Stimulated activated CD4-positive, alpha-beta T cell treated with anti-CD3 and anti-CD28 coated beads, Interleukin-12 subunit alpha, Interleukin-12 subunit beta, amount 100 ng/mL, for 4 hours (primary cell): ENCODE measurements around the gene CDC14B.
"Not testable (repeated sequence)": the region's sequence is repeated elsewhere in the genome, so short reads cannot be mapped to it uniquely, and the experiment has no call there.

ENCODE experiments used
- DNase-seq: peaks from one replicate; pipeline ENCODE4 v3.0.0-alpha.2; 2020

The CDC14B gene

GRCh38 chr9:96582199-96582598, 37.4 kb downstream of the CDC14B start:
- not testable (repeated sequence) for DNase-seq

DNA sequence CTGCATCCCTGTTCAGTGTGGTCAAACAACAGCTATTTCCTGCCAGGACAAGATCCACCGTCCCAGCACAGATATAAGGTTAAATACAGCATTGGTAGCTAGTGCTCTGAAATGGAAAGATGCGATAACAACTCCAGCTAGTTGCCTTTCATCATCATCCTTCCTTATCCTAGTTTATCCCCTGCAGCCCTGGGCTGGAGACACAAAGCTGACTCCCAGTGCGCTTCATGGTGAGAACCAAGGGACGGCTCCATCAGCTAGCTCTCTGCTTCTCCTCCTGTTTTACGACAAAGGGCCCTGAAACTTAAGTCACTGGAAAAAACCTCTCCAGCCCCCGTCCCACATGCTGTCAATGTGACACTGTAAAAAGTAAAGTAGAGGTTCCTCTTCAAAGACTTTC, 37.9 kb downstream of the CDC14B start:
- DNase-seq, result no peak

- DNase-seq, result no peak
Observed at GRCh38 chr9:96581301-96581700, 38.3 kb downstream of the CDC14B start.

GRCh38 chr9:96574931-96575351, 44.7 kb downstream of the CDC14B start:
- DNase-seq, result no peak

DNA sequence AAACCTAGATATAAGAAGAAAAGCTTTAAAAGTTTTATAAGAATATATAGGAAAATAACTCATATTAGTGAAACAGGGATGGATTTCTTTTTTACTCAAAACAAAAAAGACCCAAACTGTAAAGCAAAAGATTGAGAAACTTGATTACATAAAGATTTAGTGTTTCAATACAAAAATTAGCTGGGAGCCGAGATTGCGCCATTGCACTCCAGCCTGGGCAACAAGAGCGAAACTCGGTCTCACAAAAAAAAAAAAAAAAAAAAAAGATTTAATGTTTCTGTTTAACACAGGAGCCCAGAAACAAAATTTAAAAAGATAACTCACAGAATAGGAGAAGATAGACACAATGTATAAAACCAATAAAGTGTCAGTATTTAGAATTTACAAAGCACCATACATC, 45.2 kb downstream of the CDC14B start:
- DNase-seq, result no peak

DNA sequence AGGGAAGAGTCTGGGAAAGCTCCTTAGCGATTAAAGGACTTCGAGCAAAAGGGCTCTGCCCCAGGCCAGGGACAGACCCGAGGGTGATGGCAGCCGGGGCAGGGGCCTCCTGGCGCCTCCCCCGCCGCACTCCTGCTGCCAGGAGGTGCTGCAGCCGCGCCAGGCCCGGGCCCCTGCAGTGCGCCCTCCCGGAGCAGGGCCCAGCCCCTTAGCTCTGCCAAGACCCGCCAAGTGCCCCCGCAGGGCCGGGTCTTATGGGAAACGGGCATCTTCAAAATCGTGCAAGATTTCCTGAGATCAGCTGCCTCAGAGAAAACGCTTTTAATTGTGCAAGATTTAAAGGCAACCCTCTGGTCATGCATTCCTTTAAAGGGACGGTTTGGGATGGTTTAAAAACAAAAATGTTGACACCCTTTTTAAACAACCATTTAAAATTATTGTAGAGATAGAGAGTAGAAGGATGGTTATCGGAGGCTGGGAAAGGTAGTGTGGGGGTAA, 52.4 kb downstream of the CDC14B start:
- peak; percentile 15 for DNase-seq

- DNase-seq, result peak; percentile 63
Observed at GRCh38 chr9:96566498-96567202, 53.0 kb downstream of the CDC14B start.

DNA sequence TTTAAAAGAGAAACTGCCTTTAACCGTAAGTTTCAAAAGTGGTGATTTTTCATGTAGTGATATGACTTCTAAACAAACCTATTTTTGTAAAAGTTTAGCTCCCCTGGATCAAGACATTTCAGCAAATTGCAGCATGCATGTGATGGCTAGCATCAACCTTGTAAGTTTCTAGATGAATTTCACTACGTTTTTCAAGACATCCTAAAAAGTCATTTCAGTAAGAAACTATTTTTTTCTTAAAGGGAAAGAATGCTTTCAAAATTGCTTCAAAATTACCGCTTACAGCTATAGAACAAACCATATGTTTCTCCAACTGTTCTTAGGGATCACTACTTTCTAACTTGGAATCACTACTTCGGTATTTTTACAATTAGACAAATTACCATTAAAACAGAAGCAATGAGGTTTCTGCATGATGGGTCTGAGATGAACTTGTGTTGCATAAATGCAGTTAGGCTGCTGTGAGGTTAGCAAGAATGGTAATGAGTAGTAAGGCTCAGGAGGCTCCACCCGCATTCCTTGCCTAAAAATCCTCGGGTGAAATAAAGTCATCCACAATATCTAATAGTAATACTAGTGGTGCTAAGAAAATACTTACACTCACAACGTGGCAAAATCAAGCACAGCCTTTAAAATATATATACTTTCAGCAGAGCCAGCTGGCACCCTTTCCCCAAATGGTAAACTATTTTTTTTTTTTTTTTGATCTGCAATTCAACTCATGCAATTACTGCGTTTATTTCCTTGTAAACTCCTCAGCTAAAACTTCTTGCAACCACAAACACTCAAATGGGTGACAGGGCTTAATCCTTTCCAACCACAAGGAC, 53.8 kb downstream of the CDC14B start:
- no peak for DNase-seq

GRCh38 chr9:96564217-96564616, 55.4 kb downstream of the CDC14B start:
- DNase-seq, result no peak

DNA sequence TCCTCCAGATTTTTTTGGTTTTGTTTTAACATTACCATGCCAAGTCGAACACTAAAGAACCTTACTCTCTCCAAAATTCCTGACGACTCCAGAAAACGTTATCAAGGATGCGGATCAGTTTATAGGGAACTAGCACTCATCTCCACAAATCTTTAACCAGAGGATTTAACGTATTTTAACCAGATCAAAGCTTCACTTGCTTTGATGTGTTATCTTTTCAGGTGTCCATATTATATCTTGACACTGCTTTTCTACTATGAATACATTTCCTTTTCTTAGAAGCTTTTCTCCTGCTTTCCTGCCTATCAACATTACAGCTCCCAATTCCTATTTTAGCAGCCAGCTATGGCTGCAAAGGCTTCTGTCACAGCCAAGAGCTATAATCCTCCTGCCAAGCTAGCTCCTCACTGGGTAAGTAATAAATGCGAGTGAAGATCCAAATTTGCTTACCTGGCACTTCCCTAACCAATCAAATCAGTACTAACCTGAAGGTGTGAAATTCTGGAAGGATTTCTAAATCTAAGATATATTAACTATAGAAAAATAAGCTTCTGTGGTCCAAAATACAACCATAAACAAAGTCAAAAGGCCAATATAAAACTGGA, 60.2 kb downstream of the CDC14B start:
- no peak for DNase-seq

- no peak for DNase-seq
Observed at GRCh38 chr9:96557921-96558320, 61.7 kb downstream of the CDC14B start.

GRCh38 chr9:96556701-96557461, 62.8 kb downstream of the CDC14B start:
- no peak for DNase-seq

DNA sequence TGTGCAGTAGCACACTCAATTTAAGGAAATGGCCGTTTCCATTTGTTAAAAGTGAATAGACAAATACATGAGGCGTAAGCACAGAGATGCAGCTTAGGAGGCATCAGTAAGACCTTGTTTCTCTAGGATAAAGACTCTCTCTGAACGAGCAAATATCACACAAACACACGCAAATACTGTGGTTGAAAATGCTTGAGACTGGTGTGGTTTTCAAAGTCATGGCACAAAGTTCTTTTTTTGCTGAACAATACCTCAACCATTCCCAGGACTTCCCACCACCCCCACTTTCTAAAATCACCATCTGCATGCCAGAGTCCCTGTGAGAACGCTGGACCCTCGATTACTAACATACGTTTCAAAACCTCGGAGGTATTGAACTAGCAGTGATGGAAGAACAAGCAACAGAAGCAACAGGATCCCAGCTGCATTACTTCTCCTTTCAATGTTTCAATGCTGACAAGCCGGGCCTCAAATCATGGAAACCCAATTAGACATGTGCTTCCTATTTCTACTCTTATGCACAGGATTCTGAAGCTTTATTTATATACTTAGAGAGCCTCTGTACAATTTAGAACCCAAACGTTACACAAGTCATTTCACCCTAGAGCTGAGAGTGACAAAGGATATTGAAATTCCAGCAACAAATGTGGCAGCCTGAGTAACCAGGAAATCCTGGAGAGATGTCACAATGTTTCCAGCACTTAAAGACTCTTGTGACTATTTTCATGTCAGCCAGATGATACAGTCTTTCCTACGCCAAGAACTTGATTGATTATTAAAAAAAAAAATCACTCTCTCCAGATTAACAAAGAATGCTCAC, 63.9 kb downstream of the CDC14B start:
- DNase-seq, result no peak

DNA sequence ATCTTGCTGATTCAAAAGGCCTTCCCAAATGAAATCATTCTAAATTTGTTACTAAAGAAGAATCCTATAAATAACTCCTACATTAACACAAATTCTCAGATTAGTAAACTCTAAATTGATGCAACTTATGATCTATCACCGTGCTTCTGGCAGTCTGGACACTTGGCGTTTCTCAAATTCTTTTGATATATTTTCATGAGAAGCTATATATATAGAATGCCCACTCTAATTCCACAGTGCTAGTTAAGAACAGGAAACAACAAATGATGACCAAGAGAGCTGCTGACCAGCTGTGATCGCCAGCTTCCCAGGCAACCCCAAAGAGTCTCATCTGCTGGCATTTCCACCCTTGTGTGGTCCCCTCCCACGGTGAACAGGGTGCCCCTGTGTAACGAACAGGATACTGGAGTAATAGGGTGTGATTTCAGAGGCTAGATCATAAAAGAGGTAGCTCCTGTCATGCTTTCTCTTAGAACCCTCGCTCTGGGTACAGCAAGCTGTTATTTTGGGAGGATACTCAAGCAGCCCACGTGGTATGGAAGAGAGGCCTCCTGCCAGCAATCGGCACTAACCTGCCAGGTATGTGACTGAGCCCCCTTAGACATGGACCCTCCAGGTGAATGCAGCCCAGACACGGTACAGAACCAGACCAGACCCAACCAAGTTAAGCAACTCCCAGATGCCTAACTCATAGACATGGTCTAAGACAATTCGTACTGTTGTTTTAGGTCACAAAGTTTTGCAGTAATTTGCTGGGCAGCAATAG, 64.7 kb downstream of the CDC14B start:
- DNase-seq, result no peak

DNA sequence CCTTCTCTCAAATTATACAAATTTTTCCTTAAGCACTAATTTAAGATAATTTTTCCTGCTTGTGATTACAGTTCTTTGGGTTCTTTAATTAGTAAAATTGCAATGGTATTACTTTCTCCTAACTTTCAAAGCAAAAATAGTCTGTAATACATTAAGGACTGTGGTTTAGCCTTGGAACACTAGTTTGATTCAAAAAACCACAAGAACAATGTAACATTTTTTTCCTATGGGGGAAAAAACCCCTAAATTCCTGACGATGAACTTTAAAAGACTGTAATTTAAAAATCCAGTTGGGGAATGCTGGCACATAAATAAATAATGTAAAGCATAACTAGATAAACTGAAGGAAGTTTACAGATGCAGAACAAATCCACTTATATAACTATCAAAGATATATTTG, 65.3 kb downstream of the CDC14B start:
- DNase-seq, result no peak

DNA sequence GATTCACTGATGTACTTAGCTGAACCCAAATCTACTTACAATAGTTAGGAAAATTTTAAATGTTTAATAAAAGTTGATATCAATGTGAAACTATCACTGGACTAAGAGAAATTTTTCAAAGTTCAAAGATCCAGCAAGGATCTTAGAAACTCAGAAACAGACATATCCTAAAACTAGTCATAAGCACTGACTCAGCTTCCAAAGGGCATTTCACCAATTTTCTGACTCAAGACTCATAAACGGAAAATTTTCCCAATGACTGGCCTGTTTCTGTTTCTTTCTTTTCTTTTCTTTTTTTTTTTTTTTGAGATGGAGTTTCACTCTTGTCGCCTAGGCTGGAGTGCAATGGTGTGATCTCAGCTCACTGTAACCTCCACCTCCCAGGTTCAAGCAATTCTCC, 66.6 kb downstream of the CDC14B start:
- DNase-seq, result no peak

DNA sequence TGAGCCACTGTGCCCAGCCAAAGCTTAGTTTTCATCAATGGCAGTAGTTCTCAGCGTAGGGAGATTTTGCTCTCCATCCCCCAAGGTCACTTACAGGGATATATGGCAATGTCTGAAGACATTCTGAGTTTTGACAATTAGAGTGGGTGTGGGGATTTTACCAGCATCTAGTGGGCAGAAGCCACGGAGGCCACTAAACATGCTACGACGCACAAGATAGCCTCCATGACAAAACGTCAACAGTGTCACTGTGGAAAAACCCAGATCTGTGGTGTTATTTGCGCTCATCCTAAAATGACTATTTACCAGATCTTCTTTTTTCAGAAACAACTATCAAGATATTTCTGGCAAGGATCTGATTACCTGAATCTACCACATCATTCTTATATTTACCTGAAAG, 68.2 kb downstream of the CDC14B start:
- DNase-seq, result no peak

- DNase-seq, result no peak
Observed at GRCh38 chr9:96550659-96551058, 69.0 kb downstream of the CDC14B start.

DNA sequence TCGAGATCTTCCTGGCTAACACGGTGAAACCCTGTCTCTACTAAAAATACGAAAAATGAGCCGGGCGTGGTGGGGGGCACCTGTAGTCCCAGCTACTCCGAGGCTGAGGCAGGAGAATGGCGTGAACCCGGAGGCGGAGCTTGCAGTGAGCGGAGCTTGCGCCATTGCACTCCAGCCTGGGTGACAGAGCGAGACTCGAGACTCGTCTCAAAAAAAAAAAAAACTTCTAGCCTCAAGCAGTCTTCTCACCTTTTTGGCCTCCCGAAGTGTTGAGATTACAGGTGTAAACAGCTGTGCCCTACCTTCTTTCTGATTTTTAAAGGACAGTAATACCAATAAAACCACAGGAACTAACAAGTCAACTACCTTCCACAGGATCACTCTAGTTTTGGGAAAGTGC, 76.5 kb downstream of the CDC14B start:
- DNase-seq, result not testable (repeated sequence)

DNA sequence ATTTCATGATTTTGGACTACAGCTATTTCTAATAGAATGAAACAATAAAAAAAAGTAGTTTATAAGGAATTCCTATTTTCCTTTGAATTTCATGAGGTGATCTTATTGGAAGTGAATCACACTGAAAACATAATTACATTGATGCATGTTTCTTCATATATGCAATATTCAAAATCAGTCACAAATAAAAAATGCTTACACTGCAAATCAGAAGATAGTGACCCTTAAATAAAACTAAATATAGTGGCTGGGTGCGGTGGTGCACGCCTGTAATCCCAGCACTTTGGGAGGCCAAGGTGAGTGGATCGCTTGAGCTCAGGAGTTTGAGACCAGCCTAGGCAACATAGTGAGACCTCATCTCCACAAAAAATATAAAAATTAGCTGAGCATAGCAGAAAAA, 79.5 kb downstream of the CDC14B start:
- no peak for DNase-seq

DNA sequence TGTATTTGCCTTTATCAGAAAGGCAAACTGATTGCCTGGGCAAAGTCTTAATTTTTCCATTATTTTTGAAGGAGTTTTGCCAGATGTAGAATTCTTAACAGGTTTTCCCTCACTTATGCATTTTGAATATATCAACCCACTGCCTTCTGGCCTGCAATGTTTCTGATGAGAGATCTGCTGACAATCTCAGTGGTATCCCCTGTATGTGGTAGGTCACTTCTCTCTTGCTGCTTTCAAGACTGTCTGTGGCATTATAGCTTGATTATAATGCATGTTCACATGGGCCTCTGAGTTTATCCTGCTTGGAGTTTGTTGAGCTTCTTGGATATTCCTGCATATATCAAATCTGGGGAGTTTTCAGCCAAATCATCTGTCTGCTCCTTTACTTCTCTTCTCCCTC, 87.5 kb downstream of the CDC14B start:
- no peak for DNase-seq
